Lung (tissue), 12 donors: Measurements from ENCODE around the gene PPM1N. TPM values are rescaled to one million over a fixed set of nuclear protein-coding genes. Genes with fewer than 3 reads are reported as not detected.

Source experiments
- ATAC-seq: fragments of 200-7000 bp; cut with Tn5 transposase; one replicate; pipeline ENCODE4 v1.9.1; 2020; ENCODE audit warnings: moderate number of reproducible peaks; ENCODE audit not compliant: insufficient read depth, low FRiP score
- DNase-seq, 3 donors: peaks; one replicate each; pipeline ENCODE4 v3.0.0-alpha.2; 2013 to 2017
- H3K27ac ChIP-seq, 2 donors: one replicate each; pipeline ENCODE4 v1.5.1; 2013; ENCODE audit warnings: mild to moderate bottlenecking in 2 of 2, moderate library complexity in 2 of 2, control low read depth in 1 of 2, inconsistent platforms in 1 of 2, low read depth in 1 of 2, low read length in 1 of 2
- H3K27me3 ChIP-seq, 3 donors: one replicate each; pipeline ENCODE4 v1.5.1; 2013; ENCODE audit warnings: low read length in 2 of 3; ENCODE audit not compliant: control insufficient read depth in 3 of 3, insufficient read depth in 3 of 3
- H3K36me3 ChIP-seq, 4 donors: one replicate each; pipeline ENCODE4 v1.5.1; 2013; ENCODE audit warnings: low read length in 4 of 4, mild to moderate bottlenecking in 1 of 4, moderate library complexity in 1 of 4; ENCODE audit not compliant: control insufficient read depth in 4 of 4, insufficient read depth in 4 of 4
- H3K4me1 ChIP-seq, 5 donors: one replicate each; pipeline ENCODE4 v1.5.1; 2013; ENCODE audit warnings: low read length in 5 of 5, mild to moderate bottlenecking in 2 of 5, moderate library complexity in 1 of 5; ENCODE audit not compliant: control insufficient read depth in 5 of 5, insufficient read depth in 5 of 5
- H3K4me3 ChIP-seq: one replicate; pipeline ENCODE4 v1.5.1; 2013; ENCODE audit warnings: mild to moderate bottlenecking, control low read depth, moderate library complexity
- H3K9ac ChIP-seq, 2 donors: one replicate each; pipeline ENCODE4 v1.5.1; 2013; ENCODE audit warnings: low read length in 2 of 2, control low read depth in 1 of 2; ENCODE audit not compliant: insufficient read depth in 1 of 2
- H3K9me3 ChIP-seq, 4 donors: one replicate each; pipeline ENCODE4 v1.5.1; 2013; ENCODE audit warnings: low read length in 3 of 4, mild to moderate bottlenecking in 1 of 4, moderate library complexity in 1 of 4; ENCODE audit not compliant: control insufficient read depth in 4 of 4, insufficient read depth in 3 of 4
- CTCF ChIP-seq: IDR thresholded peaks from 2 replicates; pipeline ENCODE4 v1.5.1; 2012; ENCODE audit warnings: mild to moderate bottlenecking; ENCODE audit errors: control extremely low read depth, extremely low read depth
- WGBS, 2 donors: extraction: QIAGEN DNeasy Blood & Tissue Kit; methylation state at CpG; one replicate each; pipeline ENCODE4 v1.1.7; 2013; 5-methylcytosine and 5-hydroxymethylcytosine counted together
- polyA plus RNA-seq, 2 donors: library from polyadenylated mRNA; stranded (reverse); fragments of 200-250 nt; gene quantifications; one replicate each; pipeline ENCODE4 v1.2.1, GENCODE V29; 2013
- total RNA-seq, 2 donors: library from RNA; depleted of rRNA in 1 of 2; stranded (reverse); fragments of >200 nt in 1 of 2; gene quantifications; one replicate each; pipeline ENCODE4 v1.2.1, GENCODE V29; 2014 to 2021
- donor health status: control.
- donor health status: control.
- donor health status: Bipolar disorder and iron deficiency.
- donor health status: healthy.
- donor health status: DM: yes; HTN: yes; CAD: no.

PPM1N gene
- total and polyA plus RNA-seq, 4 donors = 0.37 to 8.1 (median 1.6) TPM

- no peak overlapping the region for H3K4me3 ChIP-seq
- H3K36me3 ChIP-seq = no peaks in the 10 kb centered on the region
- H3K27me3 ChIP-seq = no peaks in the 10 kb centered on the region
- DNase-seq = no peak
- no peak for TF ChIP-seq CTCF
- no peak for ATAC-seq
- no peaks in the 10 kb centered on the region for H3K4me1 ChIP-seq
- WGBS, 2 donors = 80 to 82% methylated on average over 13 of the region's 13 CpGs
- no peak overlapping the region for H3K9ac ChIP-seq
- no peaks in the 10 kb centered on the region for H3K9me3 ChIP-seq
- no peak overlapping the region for H3K27ac ChIP-seq
Observed at GRCh38 chr19:45484273-45484945, 13.8 kb upstream of the PPM1N start.

DNA sequence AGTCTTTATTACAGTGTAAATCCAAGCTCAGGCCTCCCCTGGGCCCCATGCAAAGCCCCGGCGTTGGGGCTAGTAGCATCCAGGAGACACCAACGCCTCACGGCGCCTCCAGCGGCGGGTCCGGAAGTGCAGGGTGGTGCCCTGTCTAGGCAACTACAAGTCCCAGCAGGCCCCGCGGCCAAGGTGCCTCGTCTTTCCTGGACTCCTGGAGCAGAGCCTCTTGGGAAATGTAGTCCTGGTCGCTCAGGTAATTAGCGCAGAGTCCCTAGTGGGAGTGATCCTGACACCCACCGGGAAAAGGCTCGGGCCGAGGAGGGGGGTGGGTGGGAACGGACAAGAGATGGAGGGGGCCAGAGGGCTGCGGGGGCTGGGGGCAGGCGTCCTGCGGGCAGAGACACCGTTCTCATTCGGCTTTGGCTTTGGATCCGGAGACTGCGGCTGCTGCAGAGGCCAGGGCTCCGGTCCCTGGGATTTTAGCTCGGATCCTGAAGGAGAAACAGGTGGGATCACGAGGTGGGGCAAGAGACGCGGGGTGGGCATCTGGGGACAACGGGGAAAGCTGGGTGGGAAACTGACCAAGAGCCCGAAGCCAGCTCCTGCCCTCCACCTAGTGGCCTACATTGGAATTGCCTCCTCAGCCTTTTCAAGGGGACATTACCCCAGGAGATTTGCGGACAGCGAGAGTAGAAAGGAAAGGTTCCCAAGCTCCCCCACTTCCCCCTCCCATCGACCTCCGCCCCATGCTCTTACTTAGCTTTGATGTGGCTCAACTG lies 12.8 kb upstream of the PPM1N start:
- peak; percentile 100 for ATAC-seq
- DNase-seq = peak; percentile 94 to 95 (median 94)
- H3K27ac ChIP-seq = peak overlapping the region; percentile 52 to 76
- H3K27me3 ChIP-seq = no peaks in the 10 kb centered on the region
- WGBS, 2 donors = 0 to 1% methylated on average over 35 of the region's 35 CpGs
- TF ChIP-seq CTCF = peak; percentile 87
- H3K4me3 ChIP-seq = peak overlapping the region; percentile 42
- H3K9me3 ChIP-seq = no peaks in the 10 kb centered on the region
- H3K4me1 ChIP-seq = no peaks in the 10 kb centered on the region
- H3K36me3 ChIP-seq = no peaks in the 10 kb centered on the region
- H3K9ac ChIP-seq = no peak overlapping the region

GRCh38 chr19:45488708-45489107 lies 9.5 kb upstream of the PPM1N start:
- 92 to 94% methylated on average over 15 of the region's 15 CpGs for WGBS, 2 donors
- Histone ChIP-seq H3K4me1 (peaks cover 0 to 6% (median 0%) of the 10 kb centered on the region in 5 donors), H3K27me3 (no peaks in the 10 kb centered on the region), H3K9ac (no peak overlapping the region), H3K4me3 (no peak overlapping the region), H3K9me3 (no peaks in the 10 kb centered on the region), H3K36me3 (no peaks in the 10 kb centered on the region), H3K27ac (no peak overlapping the region)
- DNase-seq (no peak), ATAC-seq (no peak)
- no peak for TF ChIP-seq CTCF
